Stimulated activated CD4-positive, alpha-beta T cell treated with anti-CD3 and anti-CD28 coated beads, TNF-alpha, amount 100 ng/mL, for 48 hours (primary cell): Measurements from ENCODE around the gene CYTH4.

ENCODE experiments used
- DNase-seq, 3 donors: peaks; one replicate each; pipeline ENCODE4 v3.0.0-alpha.2; 2020; ENCODE audit warnings: low read depth in 3 of 3

Gene CYTH4

GRCh38 chr22:37270928-37271650, 11.2 kb upstream of the CYTH4 start:
- no peak for DNase-seq

- no peak for DNase-seq
These were observed 9.0 kb upstream of the CYTH4 start for GRCh38 chr22:37273126-37273845.

GRCh38 chr22:37273846-37274225, 8.5 kb upstream of the CYTH4 start:
- DNase-seq = no peak

- no peak for DNase-seq
These were observed 7.9 kb upstream of the CYTH4 start for GRCh38 chr22:37274380-37274862.

GRCh38 chr22:37275134-37275533, 7.2 kb upstream of the CYTH4 start:
- no peak for DNase-seq

- peak in 2 of 3 donors; percentile 30 to 54 for DNase-seq
These were observed 6.7 kb upstream of the CYTH4 start for GRCh38 chr22:37275622-37276021.

- no peak for DNase-seq
These were observed 5.5 kb upstream of the CYTH4 start for GRCh38 chr22:37276776-37277175.

- no peak for DNase-seq
These were observed 4.9 kb upstream of the CYTH4 start for GRCh38 chr22:37277384-37277783.

- no peak for DNase-seq
These were observed 4.0 kb upstream of the CYTH4 start for GRCh38 chr22:37278261-37278660.

GRCh38 chr22:37279331-37280181, 2.8 kb upstream of the CYTH4 start:
- DNase-seq = no peak

GRCh38 chr22:37280718-37281117, 1.6 kb upstream of the CYTH4 start:
- no peak for DNase-seq

GRCh38 chr22:37281195-37281594, 1.1 kb upstream of the CYTH4 start:
- DNase-seq = no peak

- DNase-seq = no peak
These were observed 493 bp upstream of the CYTH4 start for GRCh38 chr22:37281646-37282384.

- peak in 1 of 3 donors; percentile 75 for DNase-seq
These were observed 1.2 kb downstream of the CYTH4 start for GRCh38 chr22:37283393-37283937.

GRCh38 chr22:37284126-37284804, 2.0 kb downstream of the CYTH4 start:
- DNase-seq = no peak

GRCh38 chr22:37284805-37285355, 2.6 kb downstream of the CYTH4 start:
- no peak for DNase-seq

GRCh38 chr22:37285937-37286336, 3.6 kb downstream of the CYTH4 start:
- DNase-seq = no peak

- DNase-seq = no peak
These were observed 5.2 kb downstream of the CYTH4 start for GRCh38 chr22:37287550-37287951.

- no peak for DNase-seq
These were observed 6.2 kb downstream of the CYTH4 start for GRCh38 chr22:37288521-37288920.

GRCh38 chr22:37289156-37289735, 6.9 kb downstream of the CYTH4 start:
- no peak for DNase-seq
